HG02870 (cell line): ENCODE measurements around the gene RPL22.
A peak's percentile ranks its signal among the peaks of the same experiment; 100 is the strongest.
"Not testable (repeated sequence)": the region's sequence is repeated elsewhere in the genome, so short reads cannot be mapped to it uniquely, and the experiment has no call there.

Experiments used
- ATAC-seq: cut with Tn5 transposase; IDR thresholded peaks from one replicate; pipeline ENCODE4 v1.9.1; 2021; ENCODE audit warnings: mild to moderate bottlenecking, moderate library complexity; ENCODE audit not compliant: unreplicated experiment

Gene RPL22

GRCh38 chr1:6234502-6235295 lies 35.3 kb upstream of the RPL22 start:
- ATAC-seq, result no peak

DNA sequence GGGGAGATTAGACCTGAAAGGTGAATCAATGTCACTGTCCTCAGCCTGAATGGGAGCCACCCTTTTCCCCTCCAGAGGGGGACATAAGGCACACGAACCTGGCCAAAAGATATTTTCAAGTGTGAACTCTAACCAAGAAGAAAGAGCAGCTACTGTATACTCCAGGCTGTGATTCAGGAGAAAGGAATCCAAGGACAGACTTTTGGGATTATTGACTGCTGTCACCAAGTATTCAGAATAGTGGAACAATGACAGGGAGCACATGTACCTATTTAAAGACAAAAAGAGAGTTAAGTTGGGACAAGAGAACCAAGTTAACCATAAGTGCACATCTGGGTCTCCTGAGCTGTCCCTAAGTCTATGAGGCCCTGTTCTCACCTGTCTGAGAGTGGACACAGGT lies 34.0 kb upstream of the RPL22 start:
- ATAC-seq, result no peak

GRCh38 chr1:6225651-6226050 lies 26.3 kb upstream of the RPL22 start:
- ATAC-seq, result no peak

GRCh38 chr1:6224718-6225117 lies 25.3 kb upstream of the RPL22 start:
- ATAC-seq, result no peak

DNA sequence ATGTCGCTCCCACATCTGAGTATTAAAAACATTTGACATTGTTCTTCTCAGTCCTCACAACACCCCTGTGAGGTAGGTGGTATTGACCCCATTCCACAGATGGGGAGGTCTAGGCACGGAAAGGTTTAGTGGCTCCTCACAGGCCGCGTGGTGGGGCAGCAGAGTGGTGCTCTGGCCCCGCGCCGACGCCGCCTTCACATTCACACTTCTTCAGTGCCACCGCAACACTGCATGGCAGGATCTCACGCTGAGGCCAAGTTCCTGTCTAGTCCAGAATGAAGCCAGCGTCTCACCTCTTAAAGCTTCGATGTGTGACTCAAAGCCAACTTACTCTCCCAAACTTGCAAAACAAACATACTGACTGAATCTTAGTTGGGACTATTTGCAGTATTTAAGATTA lies 24.2 kb upstream of the RPL22 start:
- no peak for ATAC-seq

DNA sequence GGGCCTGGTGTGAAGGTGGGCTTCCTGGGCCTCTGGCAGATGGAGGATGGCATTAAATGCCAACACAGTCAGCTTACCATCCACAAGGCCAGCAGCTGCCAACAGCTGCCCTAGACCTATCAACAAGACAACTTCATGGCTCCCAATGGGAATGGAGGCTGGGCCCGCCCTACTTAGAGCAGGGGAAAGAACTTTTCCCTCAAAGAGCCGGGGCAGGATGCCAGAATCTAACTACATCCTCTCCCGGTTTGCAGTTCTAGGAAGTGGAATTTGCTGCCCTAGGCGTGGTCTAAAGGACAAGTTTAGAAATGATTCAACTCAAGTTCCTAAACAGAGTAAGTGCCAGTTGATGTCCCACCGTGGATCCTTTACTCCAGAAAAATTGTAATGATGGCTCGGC lies 23.2 kb upstream of the RPL22 start:
- ATAC-seq, result no peak

- no peak for ATAC-seq
Measured at GRCh38 chr1:6221210-6221784, 21.9 kb upstream of the RPL22 start.

DNA sequence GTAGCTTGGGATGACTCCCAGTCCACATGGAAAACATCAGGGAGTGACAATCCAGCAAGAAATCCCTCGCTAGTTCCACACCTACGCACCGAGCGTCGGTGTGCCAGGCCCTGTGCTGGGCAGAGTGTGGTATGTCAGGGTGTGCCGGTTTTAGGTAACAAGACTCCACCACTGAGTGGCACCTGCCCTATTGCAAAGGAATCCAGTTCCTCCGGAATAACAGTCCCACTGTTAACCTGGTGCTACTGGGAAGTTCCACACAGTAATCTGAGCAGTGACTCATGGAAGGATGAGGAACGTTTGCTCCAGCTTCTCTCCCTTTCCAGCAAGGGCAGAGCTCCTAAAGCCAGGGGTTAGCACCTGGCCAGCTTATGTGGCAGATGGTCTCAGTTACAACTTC lies 20.8 kb upstream of the RPL22 start:
- ATAC-seq, result no peak

GRCh38 chr1:6219641-6220040 lies 20.2 kb upstream of the RPL22 start:
- ATAC-seq, result not testable (repeated sequence)

DNA sequence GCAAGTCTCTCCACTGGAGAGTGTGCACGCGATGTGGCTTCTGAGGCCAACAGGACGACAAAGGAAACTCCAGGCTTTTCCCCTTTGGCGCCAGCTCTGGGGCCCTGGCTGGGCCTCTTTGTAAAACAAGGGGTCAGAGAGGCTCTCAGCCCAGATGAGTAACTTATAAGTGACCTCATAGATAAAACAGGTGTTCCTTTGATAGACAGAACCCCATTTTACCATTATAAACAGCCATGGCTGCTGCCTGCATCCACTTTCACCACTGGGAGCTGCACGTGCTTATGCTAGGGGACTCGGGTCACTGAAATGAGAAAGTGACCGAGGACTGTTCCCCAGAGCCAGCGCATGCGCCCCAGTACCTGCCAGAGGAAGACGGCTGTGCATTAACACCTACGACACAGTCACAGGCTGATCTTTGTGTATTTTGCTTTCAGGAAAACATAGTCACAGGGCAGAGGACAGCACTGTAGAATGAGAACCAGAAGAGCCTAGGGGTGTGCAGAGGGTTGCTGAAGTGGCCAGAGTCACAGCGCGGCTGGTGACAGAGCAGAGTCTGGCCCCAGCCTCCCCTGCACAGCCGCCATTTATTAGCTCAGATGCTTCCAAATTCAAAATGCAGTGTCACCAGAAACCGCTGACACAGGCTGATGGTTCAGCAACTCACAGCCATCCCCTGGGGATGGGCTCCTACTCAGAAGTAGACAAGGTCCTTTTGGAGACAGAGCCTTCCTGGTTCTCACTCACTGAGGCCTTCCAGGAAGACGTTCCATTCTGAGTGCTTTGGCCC lies 19.2 kb upstream of the RPL22 start:
- no peak for ATAC-seq

DNA sequence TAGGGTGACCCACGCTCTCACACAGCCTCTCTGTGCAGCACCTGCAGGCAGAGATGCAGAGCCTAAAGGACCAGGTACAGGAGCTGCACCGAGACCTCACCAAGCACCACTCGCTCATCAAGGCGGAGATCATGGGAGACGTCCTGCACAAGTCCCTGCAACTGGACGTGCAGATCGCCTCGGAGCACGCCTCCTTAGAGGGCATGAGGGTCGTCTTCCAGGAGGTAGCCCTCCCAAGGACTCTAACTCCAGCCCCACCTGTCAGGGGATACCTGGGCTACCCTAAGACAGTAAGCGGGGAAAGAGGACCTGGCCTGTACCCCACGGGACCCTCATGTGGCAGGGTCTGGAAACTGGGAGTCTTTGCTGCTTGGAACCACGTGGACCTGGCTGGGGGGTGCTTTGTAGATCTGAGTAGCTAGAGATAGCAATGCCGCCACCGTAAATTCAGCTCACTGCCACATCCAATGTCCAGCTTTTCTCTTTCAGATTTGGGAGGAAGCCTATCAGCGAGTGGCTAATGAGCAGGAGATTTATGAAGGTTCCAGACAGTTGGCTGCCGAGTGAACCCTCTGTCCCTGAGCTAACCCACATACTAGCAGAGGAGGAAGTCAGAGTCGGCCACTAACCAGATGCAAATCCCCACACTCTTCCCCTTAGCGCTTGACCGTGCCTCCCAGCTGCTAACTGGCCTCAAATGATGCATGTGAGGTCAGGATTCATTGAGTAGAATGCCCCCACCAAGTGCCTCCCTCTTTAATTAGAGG lies 13.0 kb upstream of the RPL22 start:
- ATAC-seq, result no peak

GRCh38 chr1:6211731-6212130 lies 12.3 kb upstream of the RPL22 start:
- no peak for ATAC-seq

- no peak for ATAC-seq
Measured at GRCh38 chr1:6210591-6211355, 11.4 kb upstream of the RPL22 start.

- no peak for ATAC-seq
Measured at GRCh38 chr1:6209661-6210580, 10.5 kb upstream of the RPL22 start.

- no peak for ATAC-seq
Measured at GRCh38 chr1:6208723-6209660, 9.6 kb upstream of the RPL22 start.

GRCh38 chr1:6207921-6208320 lies 8.5 kb upstream of the RPL22 start:
- no peak for ATAC-seq

DNA sequence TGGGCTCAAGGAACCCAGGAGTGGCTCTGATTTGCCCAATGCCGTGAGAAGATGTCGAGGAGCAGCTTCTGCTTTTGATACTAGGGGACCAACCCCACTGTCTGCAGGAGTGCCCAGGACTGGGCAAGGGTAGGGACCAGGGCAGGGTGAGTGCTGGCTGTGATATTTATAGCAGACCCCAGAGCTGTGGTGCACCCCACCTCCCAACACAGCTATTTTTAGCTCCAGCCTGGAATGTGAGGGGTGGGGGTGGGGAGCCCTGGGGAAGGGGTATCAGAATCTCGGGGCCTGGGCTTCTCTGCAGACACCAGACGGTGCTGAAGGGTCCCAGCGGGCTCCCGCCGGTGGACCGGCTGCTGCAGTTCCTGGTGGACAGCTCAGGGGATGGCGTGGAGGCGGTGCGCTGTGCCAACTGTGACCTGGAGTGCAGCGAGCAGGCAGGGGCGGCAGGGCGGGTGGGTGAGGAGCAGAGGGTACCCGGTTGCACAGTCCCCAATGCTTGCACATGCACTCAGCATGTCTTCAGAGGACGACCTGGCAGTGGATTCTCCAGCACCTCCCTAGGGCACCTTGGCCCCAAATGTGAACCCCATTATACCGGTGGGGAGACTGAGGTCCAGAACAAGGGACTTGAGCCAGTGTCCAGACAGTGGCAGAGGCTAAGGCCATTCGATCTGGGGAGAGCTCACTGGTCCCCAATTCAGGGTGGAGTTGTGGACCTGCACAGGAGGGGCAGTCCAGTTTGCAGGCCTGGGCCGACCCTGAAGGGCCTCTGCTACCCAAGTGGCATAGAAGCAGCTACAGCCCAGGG lies 7.9 kb upstream of the RPL22 start:
- no peak for ATAC-seq

DNA sequence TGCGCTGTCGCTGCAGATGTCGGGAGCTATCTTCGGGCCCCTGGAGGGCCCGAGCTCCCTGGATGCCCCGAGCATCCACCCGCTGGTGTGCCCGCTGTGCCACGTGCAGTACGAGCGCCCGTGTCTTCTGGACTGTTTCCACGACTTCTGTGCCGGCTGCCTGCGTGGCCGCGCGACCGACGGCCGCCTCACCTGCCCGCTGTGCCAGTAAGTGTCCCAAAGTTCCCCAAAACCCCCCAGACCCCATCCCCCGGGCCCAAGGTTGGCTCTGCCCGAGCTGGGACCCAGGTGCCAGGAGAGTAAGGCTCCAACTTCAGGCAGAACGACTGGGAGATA lies 7.1 kb upstream of the RPL22 start:
- peak; percentile 5 for ATAC-seq
